KG1 (cell line): ENCODE measurements around the gene AGMO.

Experiments used
- DNase-seq: peaks from one replicate; lab custom pipeline; 2025; lab: John Stamatoyannopoulos, UW

The AGMO gene

DNA sequence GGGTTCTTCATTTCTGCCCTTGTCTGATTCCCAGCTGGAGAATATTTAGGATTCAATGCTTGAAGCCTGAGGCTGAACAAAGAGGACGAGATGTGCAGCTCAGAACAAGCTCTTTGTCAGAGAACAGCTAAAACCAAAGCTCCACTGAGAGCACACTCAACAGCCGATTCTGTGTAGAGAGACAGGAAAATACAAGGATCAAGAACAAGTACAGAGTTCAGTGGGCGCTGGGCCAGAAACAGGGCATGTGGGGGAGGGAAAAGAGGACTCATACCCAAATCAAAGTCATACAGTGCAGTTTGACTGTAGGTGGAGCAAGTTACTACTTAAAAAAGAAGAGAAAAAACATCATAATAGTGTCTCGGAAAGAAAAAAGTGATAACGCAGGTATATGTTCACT lies at the start of gene AGMO:
AGMO (minus strand) TSS at position 181 of the 400 bp plus-strand sequence.
- DNase-seq, result no peak

DNA sequence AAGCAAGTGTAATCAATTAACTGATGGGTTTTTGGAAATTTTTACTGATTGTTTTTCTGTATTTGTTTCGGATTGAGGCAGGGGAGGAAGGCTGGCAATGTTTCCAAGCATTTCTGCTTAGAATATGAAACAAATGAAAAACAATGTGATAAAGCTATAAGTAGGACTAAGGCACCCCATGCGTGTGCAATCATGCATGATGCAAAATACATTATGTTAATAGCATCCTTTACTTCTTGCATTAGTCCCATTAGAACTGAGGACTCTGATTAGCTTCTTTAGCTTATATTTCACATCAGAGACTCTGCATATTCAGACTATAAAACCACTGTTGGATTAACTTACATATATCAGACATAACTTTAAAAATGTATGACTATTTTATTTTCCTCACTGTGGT lies 48.7 kb upstream of the AGMO start:
- DNase-seq, result no peak

DNA sequence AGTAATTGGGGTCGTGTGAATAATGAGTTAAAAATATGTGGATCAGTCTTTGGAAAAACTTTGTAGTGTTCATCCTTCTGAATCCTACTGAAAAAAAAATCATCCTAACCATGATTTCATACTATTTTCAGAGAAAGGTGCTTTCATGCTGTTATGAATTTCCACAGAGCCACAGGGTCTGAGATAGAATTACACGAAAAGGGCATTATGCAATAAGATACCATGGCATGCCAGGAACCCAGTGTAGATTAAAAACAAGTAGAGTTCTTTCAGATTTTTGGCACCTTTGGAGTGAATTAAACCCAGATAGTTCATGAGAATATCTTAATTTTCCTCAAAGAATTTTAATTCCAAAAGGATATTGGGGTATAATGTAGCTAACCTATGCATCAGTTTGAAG lies 47.5 kb upstream of the AGMO start:
- no peak for DNase-seq

DNA sequence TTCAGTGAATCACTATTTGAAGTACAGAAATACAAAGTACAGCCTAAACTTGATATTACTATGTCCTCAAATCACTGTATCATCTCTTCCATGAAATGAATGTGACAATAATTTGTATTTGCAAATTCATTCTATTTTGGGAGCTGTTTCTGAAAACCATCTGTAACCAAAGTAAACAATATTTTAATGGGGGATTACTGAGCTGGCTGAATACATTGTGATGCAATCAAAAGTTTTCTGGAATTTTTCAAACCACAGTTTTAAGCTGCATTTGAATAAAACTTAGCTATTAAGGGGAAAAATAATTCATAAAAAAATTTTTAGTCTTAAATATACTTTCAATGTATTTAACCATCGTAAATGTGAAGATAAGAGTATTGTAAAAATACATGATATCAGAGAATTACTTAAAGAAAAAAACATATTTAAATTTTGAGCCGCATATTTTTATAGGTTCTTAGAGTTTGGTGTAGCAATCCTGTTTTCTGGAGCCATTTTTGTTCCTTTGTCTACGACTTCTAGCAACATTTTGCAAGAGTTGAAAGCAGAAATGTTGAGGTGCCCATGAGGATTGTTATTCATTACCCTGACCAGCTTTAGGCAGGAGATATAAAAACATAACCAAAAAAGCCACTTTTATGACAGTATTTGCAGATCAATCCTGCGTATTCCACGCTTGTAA lies 45.9 kb upstream of the AGMO start:
- no peak for DNase-seq

DNA sequence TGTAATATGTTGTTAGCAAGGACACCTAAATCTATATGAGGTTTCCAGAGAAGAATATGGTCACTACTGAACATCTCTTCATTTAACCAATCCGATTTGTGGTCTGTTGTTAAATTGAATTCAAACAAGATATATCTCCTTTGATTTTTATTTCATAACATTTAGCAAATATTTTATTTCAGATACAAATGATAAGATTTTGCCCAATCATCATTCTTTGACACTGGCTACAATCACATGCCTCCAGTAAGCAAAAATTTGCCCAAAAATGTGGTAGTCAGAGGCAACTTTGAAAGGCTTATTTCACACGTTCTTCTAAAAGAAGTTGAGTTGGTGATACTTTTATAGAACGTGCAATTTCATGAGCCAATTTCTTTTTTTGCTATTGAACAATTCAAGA lies 44.7 kb upstream of the AGMO start:
- no peak for DNase-seq

DNA sequence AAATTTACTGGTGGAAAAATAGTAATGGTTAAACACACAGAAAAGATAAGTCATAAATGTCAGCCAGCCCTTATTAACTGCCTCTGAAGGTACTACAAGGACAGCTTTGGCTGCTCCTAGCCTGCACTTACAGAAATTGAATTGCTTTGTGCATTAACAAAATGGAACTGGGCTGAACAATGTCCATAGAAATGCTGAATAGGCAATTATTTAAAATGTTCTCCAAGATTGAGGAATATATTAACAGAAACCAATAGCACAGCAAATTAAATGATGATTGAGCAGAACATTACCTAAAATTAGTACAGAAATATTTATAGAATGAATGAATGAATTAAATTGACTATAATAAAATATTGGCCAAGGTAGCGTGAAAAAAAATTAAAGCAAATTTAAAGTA lies 42.4 kb upstream of the AGMO start:
- no peak for DNase-seq

DNA sequence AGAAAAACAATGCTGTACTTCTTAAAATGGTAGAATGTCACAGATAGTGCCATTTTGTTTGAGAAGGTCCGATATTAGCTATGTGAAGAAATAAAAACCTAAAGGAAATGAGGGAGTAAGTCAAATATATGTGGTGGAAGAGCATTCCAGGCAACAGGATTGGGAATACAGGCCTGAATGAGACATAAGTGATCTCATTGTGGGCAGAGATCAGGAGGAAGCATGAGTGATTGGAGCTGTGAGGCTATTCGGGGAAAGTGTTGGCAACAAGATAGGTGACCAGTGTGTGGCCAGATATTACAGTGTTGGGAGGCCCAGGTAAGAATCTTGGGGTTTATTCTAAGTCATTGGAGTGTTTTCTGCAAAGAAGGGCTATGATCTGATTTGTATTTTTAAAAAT lies 41.3 kb upstream of the AGMO start:
- no peak for DNase-seq

DNA sequence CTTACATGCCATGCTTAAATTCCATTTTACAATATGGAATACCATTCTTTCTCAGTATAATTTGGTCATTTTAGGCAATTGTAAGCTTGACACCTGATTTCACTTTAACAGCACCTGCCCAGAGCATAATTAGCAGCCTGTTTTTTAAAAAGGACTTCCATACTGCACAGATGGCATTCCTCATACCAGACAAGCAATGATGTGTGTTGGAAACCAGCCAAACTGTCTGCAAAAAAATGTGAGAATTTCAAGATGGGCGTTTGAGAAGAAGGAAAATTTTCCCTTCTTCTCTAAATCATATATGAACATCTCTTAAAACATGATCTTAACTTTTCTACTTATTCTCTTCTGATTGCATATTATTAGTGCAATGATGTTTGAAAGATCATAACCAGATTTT lies 40.4 kb upstream of the AGMO start:
- no peak for DNase-seq

DNA sequence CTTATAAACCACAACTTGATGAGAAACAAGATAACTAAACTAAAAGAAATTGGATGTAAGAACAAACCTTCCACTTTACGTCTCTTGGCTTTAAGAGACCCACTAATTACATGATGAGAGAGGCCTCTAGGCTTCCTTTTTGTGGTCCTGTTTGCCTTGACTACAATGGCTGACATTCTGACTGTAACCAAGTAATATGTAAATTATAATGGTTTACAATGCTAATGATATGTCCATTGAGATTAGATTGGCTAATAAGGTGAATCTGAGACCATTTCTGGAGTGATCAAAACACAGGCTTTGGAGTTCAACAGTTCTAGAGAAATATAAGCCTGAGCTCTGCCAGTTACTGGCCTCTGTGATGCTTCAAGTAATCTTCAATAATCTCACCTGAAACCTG lies 39.4 kb upstream of the AGMO start:
- no peak for DNase-seq

DNA sequence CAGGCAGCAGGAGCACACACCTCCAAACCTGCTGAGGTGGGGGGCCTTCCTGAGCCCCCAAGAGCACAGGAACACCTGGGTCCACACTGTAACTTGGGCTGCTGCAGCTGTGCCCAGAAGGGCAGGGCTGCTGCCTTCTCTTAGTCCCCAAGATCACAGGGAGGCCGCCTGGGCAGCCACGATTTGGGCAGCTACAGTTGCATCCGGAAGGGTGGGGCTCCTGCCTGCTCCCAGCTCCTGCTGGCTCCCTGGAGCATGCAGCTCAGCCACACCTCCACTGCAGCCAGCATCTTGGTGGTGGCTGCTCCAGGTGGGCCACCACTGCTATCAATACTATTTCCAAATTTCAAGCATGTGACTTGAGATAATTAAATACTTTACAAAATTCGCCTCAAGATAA lies 38.5 kb upstream of the AGMO start:
- no peak for DNase-seq

DNA sequence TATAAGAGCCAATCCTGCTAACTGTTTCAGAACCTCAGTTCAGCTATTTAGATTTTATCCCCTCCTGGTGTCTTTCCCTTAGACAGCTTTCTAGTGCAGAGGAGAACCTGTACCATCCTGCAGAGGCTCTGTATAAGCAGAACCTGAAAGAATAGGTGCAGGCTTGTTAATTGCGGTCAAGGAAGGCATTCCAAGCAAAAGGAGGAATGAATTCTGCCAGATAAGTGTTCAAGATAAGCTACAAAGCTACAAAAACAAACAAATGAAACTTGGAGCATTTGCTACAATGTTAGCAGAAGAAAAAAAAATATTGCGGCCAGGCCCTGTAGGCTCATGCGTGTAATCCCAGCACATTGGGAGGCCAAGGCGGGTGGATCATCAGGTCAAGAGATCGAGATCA lies 32.6 kb upstream of the AGMO start:
- DNase-seq, result no peak

DNA sequence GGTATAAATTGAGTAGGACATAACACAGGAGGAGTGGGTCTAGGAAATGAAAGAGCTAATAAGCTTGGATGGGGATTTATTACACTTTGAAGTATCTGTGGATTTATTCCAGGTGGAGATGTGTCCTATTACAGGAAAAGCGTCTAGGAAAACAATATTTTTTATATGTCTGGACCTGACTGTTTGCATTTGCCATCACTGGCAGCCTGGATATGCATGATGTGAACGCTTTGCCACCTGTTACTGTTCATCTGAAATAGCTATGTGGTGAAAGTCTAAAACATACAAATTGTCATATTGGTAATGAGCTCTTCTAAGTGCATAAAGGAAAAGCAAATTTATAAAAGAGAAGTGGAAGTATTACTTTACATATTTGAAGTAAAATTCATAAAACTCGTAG lies 31.6 kb upstream of the AGMO start:
- no peak for DNase-seq

DNA sequence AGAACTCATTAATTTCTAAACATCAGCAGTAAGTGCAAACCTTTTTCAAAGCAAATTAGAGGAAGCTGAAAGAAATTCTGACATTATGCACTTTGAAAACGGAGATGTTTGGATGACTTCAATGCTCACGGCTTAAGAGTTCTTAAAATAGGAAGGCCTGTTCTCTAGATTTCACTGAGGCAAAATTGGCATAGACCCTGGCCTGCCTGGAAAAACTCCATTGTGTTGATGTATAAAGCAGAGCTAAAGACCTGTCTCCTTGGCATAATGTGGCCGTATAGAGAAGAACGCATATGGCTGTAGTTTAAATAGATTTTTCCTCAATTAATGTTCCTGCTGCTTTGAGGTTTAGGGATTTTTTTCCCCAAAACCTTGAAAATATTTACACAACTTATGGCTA lies 24.5 kb upstream of the AGMO start:
- DNase-seq, result no peak

DNA sequence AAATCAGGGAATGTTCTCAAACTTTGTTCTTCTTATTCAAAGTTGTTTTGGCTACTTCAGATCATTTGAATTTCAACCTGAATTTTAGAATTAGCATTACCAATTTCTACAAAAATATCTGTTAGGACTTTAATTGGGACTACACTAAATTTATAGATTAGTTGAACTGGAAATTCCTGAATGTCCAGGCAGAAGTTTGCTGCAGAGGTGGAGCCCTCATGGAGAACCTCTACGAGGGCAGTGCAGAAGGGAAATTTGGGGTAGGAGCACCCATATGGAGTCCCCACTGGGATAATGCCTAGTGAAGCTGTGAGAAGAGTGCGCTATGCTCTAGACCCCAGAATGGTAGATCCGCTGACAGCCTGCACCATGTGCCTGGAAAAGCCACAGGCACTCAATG lies 22.8 kb upstream of the AGMO start:
- DNase-seq, result no peak

DNA sequence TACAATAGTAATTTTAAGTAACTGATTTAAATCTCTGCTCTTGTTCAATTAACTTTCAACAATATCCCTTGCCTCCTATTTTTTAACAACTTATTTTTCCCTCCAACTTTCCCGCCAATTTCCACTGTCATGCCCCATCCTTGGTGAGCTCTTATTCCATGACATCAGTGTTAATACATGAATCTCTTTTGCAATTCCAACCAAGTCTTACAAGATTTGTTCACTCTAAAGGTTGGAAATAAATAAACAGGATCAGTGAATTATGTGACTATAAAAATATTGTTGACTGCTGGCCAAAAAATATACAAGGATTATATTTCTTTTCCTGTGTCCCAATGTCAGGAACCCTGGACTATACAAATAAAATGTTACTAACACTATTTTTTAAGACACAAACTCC lies 21.0 kb upstream of the AGMO start:
- DNase-seq, result no peak

DNA sequence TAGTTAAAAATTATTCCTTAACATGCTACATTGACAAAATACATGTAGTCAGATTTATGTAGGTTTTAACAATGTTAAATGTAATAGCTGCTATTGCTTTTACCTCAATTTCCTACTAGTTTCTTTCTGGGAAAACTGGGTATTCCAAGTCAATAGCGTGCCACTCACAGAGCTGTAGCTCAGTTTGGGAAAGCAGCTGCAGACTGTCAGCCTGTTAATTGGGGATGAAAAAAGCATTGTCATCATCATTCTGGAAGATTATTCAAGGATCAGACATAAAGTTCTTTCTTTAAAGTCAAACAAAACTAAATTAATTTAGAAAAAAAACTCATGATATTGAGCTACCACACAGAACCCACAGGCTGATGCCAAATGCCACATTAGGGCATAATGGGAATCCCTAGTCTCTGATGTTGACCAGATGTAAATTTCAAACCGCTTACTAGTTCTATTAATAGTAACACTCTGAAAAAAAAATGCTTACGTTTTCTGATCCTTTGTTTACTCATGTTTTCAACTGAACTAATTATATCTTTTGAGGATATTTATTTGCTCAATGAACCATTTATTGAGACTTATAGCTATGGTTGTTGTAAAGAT lies 19.6 kb upstream of the AGMO start:
- no peak for DNase-seq

DNA sequence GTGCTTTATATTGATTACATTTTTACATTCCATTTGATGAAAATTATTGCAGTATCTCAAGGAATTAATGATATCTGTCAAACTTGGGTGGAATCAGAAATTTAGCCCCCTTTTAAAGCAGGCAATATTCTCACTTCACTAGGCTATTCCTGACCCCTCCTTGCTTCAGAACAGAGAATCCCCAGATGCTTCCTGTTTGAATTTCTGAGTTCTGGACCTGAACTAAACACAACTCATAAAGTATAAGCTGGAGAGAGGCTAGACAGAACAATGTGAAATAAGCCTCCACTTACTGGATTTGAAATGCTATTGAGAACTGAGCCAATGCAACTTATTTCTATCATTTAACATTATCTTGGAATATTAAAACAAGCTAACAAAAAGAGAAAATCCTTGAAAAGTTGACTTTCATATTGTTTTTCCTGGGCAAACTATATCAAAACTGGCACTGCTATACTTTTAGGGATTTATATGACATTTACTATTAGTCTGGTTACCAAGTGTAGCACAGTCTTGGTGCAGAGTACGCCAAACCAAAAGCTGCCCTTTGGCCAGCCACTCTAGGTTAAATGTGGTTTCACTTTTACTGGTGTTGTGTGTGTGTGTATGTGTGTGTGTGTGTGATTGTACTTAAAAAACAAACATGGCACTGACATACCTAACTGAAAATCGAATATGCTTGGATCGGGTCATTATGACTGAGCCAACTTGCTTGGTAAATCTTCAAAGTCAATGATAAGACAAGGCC lies 19.0 kb upstream of the AGMO start:
- no peak for DNase-seq

DNA sequence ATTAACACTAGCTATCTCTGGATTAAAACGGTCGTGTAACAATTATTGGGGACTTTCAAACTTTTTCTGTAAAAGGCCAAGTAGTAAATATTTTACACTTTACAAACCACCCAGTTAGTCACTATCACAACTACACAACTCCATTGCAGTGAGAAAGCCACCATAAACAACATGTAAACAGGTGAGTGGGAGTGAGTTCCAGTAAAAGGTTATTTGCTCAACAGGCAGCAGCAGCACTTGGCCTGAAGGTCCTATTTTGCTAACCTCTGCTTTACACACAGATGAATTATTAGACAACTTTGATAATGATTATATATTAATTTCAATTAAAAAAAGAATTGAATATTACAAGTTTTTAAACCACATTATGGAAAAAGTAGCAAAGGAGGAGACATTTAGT lies 15.8 kb upstream of the AGMO start:
- DNase-seq, result no peak

DNA sequence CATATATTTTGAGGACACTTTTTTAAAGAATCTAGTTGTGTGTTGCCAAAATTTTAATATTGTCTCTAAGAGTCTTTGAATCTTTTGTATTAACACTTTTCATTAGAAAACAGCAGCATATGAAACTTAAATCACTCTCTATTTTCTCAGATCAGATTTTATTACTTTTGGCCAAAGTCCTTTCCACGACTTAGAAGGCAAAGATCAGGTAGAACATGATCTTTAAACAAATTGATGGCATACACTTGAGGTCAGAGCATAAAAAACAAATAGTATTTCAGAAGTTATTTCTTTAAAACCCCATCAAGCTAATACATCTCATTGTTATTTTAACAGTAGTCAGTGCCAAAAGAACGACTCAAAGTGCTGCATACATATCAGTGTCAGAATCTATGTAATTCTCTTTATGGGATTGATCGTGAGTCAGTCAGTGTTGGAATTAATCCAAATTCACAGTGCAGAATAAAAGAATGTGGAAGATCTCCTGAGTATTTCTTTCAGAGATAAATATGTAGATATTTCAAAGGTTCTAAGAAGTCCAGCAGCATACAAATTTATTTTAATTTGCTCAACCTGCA lies 9.6 kb upstream of the AGMO start:
- DNase-seq, result no peak

DNA sequence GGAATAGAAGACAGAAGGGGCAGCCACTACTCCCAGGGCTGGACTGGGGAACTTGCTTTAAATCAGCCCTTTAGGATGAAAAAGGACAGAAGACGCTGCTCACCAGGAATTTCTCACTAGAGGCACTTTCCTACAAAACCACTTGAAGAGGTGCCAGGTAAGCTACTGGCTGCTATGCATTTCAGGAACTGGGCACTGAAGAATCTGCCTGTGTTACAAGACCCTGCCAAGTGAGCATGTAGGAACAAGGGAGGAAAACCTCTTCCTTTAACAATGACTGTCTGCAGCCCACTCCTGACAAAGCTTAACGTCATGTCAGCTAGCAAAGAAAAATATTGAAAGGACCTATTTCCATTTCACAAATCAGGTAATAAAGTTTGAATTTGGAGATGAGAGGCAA lies 5.8 kb upstream of the AGMO start:
- DNase-seq, result no peak

DNA sequence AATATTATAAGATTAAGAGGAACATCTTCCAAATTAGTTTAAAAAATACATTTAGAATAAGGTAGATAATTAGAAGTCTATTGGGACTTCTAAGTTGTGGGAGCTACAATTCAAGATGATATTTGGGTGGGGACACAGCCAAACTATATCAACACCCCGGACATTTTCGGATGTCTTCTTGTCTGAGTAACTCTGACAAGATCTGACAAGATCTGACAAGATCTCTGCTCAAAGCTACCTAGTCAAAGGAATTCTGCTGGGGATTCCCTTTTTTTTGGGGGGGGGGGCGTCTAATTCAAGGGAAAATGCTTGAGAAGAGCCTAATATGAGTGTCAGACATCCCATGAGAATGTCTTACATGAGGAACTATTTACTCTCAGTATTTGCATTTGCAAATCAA lies 5.2 kb upstream of the AGMO start:
- no peak for DNase-seq

DNA sequence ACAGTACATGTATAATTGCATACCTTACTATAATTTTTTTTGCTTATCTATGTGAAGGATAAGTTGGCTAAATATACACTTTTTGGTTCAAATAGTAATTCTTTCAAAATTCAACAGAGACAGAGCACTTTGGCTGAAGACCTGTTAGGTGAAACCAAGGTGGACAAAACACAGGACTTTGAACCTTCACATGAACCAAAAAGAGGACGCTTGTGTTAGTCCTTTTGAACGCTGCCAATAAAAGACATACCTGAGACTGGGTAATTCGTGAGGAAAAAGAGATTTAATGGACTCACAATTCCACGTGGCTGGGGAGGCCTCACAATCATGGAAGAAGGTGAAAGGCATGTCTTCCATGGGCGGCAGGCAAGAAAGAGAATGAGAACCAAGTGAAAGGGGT lies 4.7 kb upstream of the AGMO start:
- no peak for DNase-seq

DNA sequence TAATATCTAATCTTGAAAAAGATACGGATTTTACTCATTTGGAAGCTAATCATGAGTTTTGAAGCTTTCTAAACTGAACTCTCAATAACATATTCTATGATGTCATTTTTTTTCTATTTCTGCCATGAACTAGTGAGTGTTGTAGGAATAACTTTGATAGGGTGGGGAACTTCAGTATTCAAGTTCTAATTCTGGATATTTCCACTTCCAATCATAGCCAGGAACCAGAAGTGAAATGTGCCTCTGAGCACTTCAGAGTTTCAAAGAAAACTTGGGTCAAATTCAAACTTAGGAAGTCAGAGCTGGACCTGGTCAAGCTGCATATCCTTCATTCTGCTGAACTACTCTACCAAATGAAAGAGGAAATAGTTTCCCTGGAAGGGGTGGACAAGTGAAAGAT lies 847 bp downstream of the AGMO start:
- DNase-seq, result no peak
